HG03135 (cell line): ENCODE results near the gene CLPX.
"Not testable (repeated sequence)": the region's sequence is repeated elsewhere in the genome, so short reads cannot be mapped to it uniquely, and the experiment has no call there.

Experiments used
- ATAC-seq: cut with Tn5 transposase; IDR thresholded peaks from one replicate; pipeline ENCODE4 v1.9.1; 2021; ENCODE audit warnings: mild to moderate bottlenecking, moderate library complexity; ENCODE audit not compliant: unreplicated experiment

CLPX gene

DNA sequence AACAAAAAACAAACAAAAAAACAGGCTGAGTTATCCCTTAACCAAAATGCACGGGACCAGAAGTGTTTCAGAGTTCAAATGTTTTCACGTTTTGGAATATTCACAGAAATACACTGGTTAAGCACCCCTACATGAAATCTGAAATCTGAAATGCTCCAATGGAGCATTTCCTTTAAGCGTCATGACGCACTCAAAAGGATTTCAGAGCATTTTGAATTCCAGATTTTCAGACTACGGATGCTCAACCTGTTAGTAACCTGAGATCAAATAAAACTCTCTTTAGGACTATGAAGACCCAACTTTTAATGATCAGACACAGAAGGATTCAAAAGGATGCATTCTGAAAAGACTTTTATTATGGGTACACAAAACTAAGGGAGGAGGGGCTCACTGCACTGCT lies 9.6 kb downstream of the CLPX start:
- ATAC-seq = no peak

DNA sequence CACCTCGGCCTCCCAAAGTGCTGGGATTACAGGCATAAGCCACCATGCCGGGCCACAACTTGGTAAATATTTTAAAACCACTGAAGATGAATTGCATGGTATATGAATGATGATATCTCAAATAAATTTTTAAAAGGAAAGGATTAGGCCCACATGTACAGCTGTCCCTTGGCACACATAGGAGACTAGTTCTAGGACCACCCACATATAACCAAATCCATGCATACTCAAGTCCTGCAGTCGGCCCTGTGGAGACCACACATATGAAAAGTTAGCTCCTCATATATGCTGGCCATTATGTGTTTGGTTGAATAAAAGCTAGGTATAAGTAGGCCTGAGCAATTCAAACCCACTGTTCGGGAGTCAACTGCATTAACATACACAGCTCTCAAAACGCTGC lies 10.6 kb downstream of the CLPX start:
- no peak for ATAC-seq

DNA sequence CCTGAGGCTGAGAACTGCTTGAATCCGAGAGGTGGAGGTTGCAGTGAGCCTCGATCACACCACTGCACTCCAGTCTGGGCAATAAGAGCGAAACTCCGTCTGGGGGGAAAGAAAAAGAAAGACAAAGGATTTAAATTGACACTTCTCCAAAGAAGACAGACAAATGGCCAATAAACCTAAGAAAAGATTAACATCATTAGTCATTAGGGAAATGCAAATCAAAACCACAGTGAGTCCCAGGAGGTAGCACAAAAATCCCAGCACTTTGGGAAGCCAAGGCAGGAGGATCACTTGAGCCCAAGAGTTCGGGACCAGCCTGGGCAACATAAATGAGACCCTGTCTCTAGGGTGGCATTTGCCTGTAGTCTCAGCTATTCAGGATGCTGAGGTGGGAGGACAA lies 12.6 kb downstream of the CLPX start:
- no peak for ATAC-seq

DNA sequence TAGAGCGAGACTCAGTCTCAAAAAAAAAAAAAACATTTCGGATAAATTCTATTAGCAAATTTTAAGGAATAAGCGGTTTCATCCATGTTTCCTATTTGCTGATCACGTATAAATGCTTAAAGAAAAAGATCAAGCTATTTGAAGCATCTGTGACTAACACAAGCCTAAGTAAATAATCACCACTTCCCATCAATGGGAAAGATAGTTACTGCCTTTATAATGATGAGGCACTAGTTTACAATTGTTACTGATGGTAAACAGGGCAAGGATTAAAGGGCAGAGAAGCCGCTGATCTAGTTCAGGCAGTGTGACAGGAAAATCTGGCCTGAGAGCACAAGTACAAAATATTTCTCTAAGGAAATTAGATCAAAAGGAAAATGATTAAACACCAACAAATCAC lies 13.7 kb downstream of the CLPX start:
- ATAC-seq = no peak

DNA sequence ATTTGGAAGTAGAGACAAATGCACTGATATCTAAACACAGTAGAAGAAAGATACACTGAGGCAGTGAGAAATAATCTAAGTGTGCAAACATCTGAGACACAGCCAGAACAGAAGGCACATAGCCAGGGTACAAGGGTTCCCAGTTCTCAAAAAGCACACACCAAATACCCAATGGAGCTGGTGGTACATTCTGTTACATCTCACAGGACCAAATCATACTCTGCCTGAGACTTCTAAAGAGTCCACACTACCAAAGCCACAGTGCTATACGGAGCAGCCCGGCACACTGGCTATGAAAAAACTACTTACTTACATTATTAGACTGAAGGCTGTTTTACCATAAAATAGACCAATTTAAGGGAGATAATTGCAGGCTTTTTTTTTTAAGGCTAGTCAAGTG lies 19.3 kb downstream of the CLPX start:
- ATAC-seq = no peak

DNA sequence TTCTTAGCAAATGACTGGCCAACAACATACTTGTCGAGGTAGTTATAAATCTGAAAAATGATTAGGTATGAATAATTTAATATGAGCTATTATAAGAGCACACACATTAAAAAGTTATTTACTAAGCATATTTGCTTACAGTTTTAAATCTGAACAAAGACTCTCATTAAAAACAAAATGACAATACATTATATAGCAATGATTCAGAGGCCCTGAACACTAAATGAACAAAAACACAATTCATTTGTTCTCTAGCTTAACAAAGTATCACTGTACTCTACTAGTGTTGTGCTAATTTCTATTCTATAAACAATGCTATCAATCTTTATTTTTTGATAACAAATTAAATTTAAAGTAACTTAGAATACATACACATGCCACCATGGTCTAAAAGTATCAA lies 21.0 kb downstream of the CLPX start:
- ATAC-seq = no peak

DNA sequence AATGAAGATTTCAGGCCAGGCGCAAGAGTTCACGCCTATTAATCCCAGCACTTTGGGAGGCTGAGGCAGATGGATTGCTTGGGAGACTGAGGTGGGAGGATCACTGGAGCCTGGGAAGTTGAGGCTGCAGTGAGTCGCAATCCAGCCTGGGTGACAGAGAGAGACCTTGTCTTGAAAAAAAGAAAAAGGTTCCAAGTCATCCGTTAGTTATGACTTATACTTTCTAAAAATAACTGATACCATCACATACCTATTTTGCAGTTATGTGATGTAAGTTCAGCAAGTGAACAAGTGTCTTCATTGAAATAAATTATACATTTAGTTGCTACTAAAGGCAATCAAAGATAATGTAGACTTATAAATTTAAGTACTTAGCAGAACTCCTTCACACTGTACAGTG lies 22.1 kb downstream of the CLPX start:
- ATAC-seq = no peak

DNA sequence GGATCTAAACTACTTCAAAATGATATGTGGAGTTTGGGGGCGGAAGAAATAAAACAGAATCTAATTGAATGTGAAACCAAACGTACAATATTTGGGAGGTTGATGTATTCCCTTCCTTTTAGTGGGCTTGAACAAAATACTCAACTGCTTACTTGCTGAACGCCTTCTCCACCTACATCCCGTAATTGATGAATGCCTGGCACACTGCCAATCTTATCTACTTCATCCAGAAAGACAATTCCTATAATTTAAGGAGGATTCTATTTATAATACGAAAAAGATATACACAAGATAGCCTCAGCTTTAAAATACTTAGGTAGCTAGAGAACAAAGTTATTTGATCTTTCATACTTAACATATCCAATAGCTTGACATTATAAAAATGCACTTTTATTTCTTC lies 28.4 kb downstream of the CLPX start:
- no peak for ATAC-seq

DNA sequence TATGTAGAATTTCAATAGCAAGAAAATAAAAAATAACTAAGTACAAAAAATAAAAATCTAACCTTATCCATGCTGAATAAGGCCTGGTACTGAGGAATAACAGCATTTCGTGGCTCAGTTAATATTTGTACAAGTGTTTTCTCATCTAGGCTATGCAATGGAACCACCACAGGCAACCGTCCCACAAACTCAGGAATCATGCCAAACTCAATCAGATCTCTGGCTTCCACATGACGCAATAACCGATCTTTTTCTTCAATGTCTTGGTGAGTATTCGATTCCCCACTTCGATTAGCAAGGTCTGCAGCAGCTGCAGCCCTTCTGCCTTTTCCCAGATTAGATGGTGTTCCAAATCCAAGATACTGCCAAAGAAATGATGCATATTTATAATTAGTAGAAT lies 30.4 kb downstream of the CLPX start:
- ATAC-seq = no peak

DNA sequence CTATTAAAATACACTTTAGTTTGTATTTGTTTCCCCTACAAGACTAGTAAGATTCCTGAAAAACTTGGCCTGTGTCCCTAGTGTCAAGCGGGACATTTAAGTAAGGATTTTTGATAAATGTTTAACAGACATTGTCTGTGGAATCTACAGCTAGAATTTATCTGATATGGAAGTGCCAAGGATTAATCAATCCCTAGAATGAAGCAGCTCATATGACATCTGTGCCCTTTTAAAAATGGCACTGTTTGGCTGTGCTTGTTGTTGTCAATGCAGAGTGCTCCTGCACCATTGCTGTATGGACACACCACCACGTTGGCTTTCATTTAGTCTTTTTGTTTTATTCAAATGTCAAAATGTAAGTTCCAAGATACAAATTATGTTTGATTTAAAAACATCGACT lies 37.2 kb downstream of the CLPX start:
- no peak for ATAC-seq

DNA sequence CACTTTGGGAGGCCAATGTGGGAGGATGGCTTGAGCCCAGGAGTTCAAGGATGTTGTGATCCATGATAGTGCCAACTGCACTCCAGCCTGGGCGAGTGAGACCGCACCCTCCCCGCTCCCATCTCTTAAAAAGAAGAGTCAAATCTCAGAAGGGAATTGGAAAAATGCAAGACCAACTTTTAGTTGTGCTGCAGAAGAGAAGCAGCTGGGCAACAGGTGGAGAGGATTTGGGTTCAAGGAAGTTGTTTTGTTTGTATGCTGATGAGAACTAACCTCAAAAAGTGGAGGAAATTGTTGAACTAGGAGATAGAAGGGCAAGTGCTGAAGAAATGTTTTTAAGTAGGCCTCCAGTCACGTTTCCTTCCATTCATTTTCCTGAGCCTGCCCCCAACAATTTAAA lies 38.7 kb downstream of the CLPX start:
- no peak for ATAC-seq

DNA sequence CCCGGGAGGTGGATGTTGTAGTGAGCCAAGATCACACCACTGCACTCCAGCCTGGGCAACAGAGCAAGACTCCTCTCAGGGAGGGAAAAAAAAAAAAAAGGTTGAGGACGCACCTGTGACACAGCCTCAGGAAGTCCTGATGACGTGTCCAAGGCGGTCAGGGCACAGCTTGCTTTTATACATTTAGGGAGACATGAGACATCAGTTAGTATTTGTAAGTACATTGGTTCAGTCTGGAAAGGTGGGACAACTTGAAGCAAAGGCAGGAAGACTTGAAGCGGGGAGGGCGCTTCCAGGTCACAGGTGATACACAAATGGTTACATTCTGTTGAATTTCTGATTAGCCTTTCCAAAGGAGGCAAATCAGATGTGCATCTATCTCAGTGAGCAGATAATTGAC lies 46.5 kb downstream of the CLPX start:
- not testable (repeated sequence) for ATAC-seq

DNA sequence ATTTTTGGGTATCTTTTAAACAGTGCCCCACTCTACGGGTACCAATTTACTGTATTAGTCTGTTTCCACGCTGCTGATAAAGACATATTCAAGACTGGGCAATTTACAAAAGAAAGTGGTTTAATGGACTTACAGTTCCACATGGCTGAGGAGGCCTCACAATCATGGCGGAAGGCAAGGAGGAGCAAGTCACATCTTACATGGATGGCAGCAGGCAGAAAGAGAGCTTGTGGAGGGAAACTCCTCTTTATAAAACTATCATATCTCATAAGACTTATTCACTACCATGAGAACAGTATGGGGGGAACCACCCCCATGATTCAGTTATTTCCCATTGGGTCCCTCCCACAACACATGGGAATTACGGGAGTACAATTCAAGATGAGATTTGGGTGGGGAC lies 47.2 kb downstream of the CLPX start:
- ATAC-seq = not testable (repeated sequence)

DNA sequence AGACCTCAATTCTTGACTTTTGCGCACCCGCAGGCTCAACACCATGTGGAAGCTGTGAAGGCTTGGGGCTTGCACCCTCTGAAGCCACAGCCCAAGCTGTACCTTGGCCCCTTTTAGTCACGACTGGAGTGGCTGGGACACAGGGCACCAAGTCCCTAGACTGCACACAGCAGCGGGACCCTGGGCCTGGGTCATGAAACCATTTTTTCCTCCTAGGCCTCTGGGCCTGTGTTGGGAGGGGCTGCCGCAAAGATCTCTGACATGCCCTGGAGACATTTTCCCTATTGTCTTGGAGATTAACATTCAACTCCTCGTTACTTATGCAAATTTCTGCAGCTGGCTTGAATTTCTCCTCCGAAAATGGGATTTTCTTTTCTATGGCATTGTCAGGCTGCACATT lies 48.1 kb downstream of the CLPX start:
- not testable (repeated sequence) for ATAC-seq

DNA sequence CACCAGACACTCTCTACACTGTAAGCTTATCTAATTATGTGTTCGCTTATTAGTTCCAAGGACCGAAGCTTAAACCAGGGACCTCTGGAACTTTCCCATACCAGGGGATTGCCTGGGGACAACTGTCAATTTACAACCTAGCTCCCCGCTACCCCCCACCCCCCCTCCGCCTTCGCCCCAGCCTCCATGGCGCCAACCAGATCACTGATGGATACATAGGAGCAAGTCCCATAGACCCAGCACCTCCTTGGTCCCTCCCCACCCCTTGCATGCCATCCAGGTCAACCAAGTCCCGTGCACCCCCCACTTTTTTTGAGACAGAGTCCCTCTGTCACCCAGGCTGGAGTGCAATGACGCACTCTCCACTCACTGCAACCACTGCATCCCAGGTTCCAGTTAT lies 50.6 kb downstream of the CLPX start:
- no peak for ATAC-seq

DNA sequence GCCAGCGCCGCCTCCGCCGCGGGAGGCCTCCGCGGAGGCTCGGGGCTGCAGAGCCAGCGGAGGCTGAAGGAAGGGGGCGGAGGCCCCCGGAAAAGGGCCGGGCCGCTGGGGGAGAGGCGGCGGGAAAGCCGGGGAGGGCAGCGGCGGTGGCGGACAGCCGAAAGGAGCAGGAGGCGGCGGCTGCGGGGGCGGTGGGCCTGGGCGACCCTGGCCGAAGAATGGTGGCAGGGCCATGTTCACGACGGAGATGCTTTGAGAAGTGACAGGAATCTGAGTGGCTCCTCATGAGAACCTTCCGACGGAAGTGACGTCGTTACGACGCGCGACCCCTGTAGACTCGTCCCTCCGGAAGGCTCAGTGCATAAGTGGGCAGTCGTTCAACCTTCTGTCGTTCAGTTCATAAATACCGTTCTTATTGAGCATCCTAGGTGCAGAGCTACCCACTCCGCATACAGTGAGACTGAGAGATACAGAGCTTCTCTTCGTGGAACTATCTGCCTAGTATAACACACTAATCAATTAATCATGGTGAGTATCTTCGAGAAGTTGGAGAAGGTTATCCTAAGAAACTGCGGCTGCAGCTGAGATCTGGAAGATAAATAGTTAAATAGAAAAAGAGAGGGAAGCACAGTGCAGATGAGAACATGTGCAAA lies 51.5 kb downstream of the CLPX start, which contains the start of gene PDCD7:
Gene PDCD7, minus strand, starts transcription at position 261 of the 653 bp plus-strand sequence. Its CDS starts 27 bp downstream, at position 234.
- peak; percentile 88 for ATAC-seq

DNA sequence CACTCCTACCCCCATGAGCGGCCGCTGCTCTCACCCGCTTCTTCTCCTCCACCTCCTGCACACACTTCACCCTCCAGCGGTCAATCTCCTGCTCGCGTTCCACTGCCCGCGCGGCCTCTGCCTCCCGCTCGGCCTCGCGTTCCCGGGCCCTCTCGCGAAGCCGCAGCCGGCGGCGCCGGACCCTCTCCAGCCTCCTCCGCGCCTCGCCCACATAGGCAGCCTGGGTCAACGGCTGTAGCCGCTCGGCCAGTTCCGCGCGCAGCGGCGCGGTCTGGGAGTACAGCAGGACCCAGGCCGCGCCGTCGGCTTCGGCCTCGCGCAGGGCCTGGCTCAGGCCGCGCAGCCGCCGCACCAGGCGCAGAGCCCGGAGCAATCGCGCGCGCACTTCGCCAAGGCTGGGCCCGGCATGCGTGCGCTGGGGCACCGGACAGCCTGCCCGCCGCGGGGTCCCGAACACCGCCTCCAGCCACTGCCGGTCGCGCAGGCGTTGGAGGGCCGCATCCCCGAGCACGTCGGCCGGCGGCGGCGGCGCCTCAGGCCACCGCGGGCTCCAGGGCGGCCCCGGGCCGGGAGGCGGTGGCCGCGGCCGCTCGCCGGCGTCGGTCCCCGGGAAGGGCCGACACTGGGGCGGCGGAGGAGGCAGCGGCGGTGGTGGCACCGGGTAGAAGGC lies 52.1 kb downstream of the CLPX start:
- ATAC-seq = peak; percentile 43

DNA sequence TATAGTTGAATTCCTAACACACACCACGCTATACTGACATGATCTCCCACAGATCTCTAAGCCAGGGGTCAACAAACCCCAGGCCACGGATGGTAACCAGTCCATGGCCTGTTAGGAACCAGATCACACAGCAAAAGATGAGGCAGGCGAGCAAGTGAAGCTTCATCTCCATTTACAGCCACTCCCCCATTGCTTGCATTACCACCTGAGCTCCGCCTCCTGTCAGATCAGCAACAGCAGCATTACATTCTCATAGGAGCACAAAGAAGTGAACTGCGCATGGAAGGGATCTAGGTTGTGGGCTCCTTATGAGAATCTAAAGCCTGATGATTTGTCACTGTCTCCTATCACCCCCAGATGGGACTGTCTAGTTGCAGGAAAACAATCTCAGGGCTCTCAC lies 54.2 kb downstream of the CLPX start:
- no peak for ATAC-seq

DNA sequence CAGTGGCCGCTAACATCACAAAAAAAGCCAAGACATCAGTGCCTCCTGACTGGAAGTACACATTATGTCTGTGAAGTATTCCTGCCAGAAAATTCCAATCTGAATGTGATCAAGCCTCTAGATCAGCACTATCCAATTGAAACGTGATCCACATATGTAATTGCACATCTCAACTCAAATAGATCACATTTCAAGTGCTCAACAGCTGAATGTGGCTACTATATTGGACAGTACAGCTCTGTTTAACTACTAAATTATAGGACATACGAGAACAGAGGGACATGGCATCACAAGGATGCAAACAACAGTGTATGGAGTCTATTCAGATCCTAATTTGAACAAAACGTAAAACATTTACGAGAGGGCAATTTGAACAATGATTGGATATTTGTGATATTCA lies 69.6 kb downstream of the CLPX start:
- ATAC-seq = no peak

DNA sequence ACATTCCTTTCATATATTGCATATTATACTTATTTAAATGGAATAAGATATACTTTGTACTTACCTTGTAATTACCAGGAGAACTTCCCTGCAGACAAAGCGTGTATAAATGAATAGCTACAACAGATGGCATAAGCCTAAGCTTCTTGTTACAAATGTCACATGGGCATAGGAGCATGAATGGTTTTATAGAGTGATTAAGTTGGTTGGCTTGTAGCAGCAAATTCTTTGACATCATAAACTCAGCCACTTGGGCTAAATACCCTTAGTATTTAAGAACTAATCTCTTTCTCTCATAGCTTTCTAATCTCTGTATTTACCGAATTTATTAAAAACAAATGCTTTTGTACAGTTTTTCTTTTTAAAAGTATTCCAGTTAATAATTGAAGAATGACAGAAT lies 70.1 kb downstream of the CLPX start, which contains the start of gene UBAP1L:
Gene UBAP1L, minus strand, starts transcription at position 115 of the 400 bp plus-strand sequence. CDS start 8,985 bp downstream, outside the sequence.
- no peak for ATAC-seq

DNA sequence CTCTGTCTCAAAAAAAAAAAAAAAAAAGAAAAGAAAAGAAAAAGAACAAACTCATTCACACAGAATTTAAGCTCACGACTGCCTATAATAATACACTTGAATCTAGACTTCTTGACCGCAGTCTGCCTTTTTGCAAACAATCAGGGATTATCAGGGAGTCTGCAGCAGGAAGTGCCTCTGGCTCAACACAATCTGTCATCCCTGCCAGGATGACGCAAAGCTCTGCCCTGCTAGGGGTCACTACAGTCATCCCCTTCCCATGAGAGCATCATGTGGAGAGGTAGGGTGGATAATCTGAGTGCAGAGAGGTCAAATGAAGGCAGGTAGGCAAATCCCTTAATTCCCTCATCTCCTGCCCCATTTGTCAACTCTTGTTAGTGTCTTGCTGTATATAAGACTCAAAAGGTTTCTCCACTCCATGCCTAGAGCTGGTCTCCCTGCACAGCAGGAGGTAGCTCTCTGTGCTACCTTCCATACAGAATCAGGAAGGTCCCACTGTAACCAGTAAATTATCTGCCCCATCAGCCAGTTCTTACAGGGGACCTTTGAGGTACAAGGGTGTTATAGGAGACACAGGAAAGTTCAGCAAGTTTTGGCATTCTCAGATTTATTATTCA lies 74.4 kb downstream of the CLPX start:
- ATAC-seq = no peak

DNA sequence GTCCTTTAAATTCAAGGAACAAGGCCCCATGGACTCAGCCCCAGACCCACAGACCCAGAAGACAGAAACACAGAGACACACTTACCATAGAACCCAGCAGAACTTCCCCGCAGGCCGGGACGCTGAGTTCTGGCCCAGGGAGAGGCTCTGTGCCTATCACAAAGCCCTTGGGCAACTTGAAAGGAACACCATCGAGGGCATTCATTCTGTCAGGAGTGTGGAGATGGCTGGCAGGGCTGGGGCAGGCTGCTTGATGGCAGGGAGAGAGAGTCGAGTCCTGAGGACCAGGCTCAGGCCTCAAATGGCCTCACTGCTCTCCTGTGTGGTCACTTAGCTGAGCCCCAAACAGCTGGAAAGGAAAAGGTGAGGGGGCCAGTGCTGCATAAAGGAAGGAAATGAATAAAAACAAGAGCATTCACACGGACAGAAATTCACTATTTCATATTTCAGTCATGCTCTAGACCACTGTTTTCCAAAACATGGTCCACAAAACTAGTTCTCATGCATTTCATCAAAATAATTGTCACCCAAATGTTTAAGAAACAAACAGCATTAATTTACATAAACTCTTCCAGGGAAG lies 79.0 kb downstream of the CLPX start:
- ATAC-seq = no peak
